ENCODE measurements around the gene PROB1. TPM values are rescaled to one million over a fixed set of nuclear protein-coding genes. Genes with fewer than 3 reads are reported as not detected.
"Not testable (repeated sequence)": the region's sequence is repeated elsewhere in the genome, so short reads cannot be mapped to it uniquely, and the experiment has no call there.

PROB1 gene
- total RNA-seq, 1 donor from 2014 or later: 2.2 TPM

DNA sequence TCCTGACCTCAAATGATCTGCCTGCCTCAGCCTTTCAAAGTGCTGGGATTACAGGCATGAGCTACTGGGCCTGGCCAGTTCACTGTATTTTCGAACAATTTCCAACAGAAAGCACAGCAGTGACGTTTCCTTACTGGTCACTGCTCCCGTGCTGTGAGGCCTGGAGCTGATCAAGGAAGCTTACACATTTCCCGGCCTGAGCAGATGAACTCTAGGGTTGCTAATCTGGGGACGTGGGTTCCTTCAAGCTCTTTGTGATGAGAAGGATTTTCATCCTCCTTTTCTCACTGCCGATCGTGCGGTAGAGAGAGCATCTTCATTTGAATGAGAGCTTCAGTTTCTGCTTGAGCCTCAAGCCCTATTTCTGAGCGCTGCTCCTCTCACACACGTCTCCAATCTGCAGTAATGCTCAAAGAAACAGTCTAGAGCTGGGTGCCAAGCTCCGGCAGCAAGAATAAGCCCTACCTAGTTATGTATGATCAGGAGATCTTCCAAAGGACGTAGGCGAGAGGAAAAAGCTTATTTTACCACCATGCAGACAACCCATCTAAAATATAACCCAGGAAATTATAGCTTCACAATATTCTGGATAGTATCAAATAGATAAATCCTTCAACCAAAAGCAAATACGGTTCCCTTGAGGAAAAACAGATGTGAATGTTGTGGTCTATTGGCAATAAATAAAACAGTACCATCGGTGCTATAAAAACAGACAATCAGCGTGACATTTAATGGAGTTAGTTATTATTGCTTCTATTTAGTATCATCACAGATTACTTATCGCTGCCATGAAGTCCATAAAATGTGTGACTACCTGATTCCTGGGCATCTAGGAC lies 16.3 kb upstream of the PROB1 start:
- Mint-ChIP-seq H3K36me3 (ENCODE audit: low read depth) (no peaks in the 10 kb centered on the region), H3K27ac (ENCODE audit: unreplicated experiment) (no peak overlapping the region), H3K9me3 (no peaks in the 10 kb centered on the region), H3K27me3 (ENCODE audit: low read depth) (no peaks in the 10 kb centered on the region), H3K4me3 (no peak overlapping the region), H3K4me1 (no peaks in the 10 kb centered on the region)
- DNase-seq (ENCODE audit: low read depth, low spot score): no peak
- no peak for TF ChIP-seq CTCF (conservative IDR thresholded peaks at IDR 0.05)

DNA sequence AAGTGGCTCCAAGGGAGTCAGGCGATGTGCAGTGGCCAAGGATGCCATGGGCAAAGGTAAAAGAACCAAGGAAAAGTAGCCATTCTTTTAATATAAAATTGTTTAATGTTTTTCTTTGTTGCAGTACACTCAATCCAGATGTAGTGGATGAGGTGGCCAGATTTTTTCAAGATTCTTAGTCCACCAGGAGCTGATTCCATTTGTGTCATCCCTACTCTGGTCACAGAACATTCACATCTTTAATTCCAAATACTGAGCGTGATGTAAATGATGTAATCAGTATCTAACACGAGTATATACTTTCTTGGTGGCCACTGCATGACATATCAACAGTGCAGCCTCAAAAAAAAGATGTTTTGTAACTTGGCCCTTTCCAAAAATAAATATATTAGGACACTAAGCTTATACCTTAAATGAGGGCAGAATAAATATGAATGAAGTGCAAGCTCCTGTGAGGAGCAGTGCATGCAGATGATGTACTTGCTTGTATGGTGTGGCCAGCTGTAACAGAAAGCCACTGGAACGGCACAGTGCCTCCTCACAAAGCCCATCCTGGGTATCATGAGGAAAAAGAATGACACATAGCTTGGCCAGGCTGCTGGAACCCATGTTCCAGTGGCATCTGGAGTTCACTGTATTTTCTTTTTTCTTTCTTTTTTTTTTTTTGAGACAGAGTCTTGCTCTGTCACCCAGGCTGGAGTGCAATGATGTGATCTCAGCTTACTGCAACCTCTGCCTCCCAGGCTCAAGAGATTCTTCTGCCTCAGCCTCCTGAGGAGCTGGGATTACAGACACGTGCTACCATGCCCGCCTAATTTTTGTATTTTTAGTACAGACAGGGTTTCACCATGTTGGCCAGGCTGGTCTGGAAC lies 15.5 kb upstream of the PROB1 start:
- no peaks in the 10 kb centered on the region for H3K27me3 Mint-ChIP-seq (ENCODE audit: low read depth)
- H3K4me3 Mint-ChIP-seq: no peak overlapping the region
- H3K36me3 Mint-ChIP-seq (ENCODE audit: low read depth): no peaks in the 10 kb centered on the region
- DNase-seq (ENCODE audit: low read depth, low spot score): no peak
- H3K27ac Mint-ChIP-seq (ENCODE audit: unreplicated experiment): no peak overlapping the region
- H3K9me3 Mint-ChIP-seq: no peaks in the 10 kb centered on the region
- H3K4me1 Mint-ChIP-seq: no peaks in the 10 kb centered on the region
- no peak for TF ChIP-seq CTCF (conservative IDR thresholded peaks at IDR 0.05)

GRCh38 chr5:139409116-139409515 lies 14.2 kb upstream of the PROB1 start:
- H3K36me3 Mint-ChIP-seq (ENCODE audit: low read depth); H3K4me1 Mint-ChIP-seq; H3K27me3 Mint-ChIP-seq (ENCODE audit: low read depth); H3K4me3 Mint-ChIP-seq; H3K27ac Mint-ChIP-seq (ENCODE audit: unreplicated experiment); DNase-seq (ENCODE audit: low read depth, low spot score); H3K9me3 Mint-ChIP-seq: not testable (repeated sequence)

- TF ChIP-seq CTCF (conservative IDR thresholded peaks at IDR 0.05): no peak
- no peak overlapping the region for H3K27ac Mint-ChIP-seq (ENCODE audit: unreplicated experiment)
- no peaks in the 10 kb centered on the region for H3K9me3 Mint-ChIP-seq
- H3K27me3 Mint-ChIP-seq (ENCODE audit: low read depth): no peaks in the 10 kb centered on the region
- peaks cover 15% of the 10 kb centered on the region for H3K4me1 Mint-ChIP-seq
- no peak for DNase-seq (ENCODE audit: low read depth, low spot score)
- no peaks in the 10 kb centered on the region for H3K36me3 Mint-ChIP-seq (ENCODE audit: low read depth)
- H3K4me3 Mint-ChIP-seq: no peak overlapping the region
Measured at GRCh38 chr5:139408191-139408590, 13.3 kb upstream of the PROB1 start.

DNA sequence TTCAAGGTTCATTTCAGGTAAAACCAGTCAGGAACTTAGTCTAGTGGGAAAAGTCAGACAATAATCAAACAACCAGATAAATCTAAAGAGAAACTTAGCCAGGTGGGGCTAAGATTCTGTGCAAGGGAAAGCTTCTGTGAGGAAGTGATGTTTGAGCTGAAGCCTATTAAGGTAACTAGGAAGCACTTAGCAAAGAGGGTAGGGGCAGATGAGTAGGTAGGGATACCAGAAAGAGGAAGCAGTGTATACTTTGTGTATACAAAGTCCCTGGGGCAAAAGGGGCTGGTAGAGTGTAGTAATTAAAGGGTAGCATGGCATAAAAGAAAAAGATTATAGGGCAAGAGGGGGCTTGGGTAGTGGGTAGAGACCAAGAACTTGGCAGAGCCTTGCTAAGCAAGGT lies 12.6 kb upstream of the PROB1 start:
- H3K27ac Mint-ChIP-seq (ENCODE audit: unreplicated experiment): no peak overlapping the region
- H3K27me3 Mint-ChIP-seq (ENCODE audit: low read depth): no peaks in the 10 kb centered on the region
- H3K4me3 Mint-ChIP-seq: no peak overlapping the region
- no peak for DNase-seq (ENCODE audit: low read depth, low spot score)
- no peaks in the 10 kb centered on the region for H3K36me3 Mint-ChIP-seq (ENCODE audit: low read depth)
- H3K4me1 Mint-ChIP-seq: peaks cover 21% of the 10 kb centered on the region
- no peaks in the 10 kb centered on the region for H3K9me3 Mint-ChIP-seq
- TF ChIP-seq CTCF (conservative IDR thresholded peaks at IDR 0.05): no peak

GRCh38 chr5:139406963-139407362 lies 12.1 kb upstream of the PROB1 start:
- H3K9me3 Mint-ChIP-seq: no peaks in the 10 kb centered on the region
- no peak for TF ChIP-seq CTCF (conservative IDR thresholded peaks at IDR 0.05)
- peaks cover 23% of the 10 kb centered on the region for H3K4me1 Mint-ChIP-seq
- DNase-seq (ENCODE audit: low read depth, low spot score): no peak
- peak overlapping the region; percentile 21 for H3K4me3 Mint-ChIP-seq
- no peaks in the 10 kb centered on the region for H3K27me3 Mint-ChIP-seq (ENCODE audit: low read depth)
- no peak overlapping the region for H3K27ac Mint-ChIP-seq (ENCODE audit: unreplicated experiment)
- H3K36me3 Mint-ChIP-seq (ENCODE audit: low read depth): no peaks in the 10 kb centered on the region
